Measurements from ENCODE around the gene NAT9.
A peak's percentile ranks its signal among the peaks of the same experiment; 100 is the strongest.

NAT9 gene

DNA sequence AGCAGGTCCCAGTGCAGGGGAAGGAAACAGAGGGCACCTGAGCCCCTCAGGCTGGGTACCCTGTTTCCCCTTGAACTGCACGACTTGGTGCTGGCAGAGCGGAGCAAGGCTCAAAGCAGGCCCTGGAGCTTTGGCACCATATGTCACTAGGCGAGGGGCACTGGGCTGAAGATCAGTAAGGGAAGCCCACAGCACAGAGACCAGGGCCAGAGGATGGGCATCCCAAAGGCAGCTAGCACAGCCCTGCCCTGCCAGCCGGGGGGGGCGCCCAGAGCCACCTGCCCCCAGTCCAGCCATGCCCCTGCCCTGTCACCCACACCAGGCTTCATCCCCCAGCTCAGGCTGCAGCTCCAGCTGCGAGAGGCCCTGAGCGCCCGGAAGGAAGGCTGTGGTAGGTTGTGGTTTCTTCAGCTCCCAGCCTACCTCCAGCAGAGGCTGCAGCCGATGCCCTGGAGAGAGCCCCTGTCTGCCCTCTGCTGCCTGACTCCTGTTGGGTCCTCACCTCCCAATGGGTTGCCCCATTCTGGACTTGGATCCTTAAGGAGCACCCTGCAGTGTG lies 16.8 kb downstream of the NAT9 start:
- no peak for DNase-seq

DNA sequence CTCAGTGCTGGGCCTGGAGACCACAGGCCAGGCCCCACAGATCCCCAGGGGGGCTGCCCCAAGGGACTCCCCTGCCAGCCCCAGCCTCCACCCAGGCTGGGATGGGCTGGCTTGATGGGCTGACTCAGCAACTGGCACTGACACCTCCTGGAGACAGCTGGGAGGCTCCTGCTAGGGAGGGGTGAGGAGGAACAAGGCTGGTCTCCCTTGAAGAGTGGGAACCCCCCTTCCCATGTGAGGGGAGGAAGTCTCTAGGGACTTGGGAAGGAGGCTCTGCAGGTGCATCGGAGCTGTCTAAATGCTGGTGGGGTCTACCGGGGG lies 17.3 kb downstream of the NAT9 start:
- DNase-seq = no peak

DNA sequence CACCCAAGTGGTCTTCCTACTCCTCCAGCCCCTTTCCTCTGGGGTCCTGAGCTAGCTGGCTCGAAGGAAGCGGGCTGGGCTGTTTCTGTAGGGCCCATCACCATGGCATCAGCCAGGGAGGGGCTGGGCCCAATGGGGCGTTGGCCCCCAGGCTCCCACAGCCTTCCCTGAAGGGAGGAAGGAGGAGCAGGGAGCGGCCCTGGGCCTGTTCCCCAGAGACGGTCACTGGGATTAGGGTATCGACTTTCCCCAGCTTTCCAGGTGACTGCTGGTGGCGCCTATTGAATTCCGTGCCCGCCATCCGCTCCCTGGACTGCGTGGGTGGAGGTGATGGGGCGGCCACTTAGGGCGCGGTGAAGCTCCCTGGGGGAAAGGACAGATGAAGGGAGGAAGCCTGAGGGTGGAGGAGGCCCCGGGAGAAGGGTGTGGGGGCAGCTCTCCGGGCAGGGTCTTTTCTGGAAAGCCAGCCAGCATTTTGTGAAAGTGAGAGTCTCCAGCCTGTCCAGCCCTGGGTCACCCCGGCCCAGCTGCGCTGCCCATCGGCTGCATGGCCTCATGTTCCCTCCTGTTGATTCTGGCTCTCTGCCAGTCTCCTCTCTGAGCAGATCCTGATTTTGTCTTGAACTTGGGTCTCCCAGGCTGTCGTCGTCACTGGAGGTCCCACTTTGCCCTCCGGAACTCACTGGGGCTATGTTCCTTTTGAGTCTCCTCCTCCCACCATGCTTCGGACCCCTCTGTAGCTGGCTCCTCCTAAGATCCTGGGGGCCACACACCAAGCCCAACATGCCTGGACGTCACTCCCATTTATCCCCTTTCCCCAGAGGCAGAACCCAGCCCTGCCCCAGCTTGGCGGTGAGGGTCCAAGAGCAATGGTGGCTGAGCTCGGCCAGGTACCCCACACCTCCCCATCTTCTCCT lies 18.0 kb downstream of the NAT9 start:
- DNase-seq = no peak

DNA sequence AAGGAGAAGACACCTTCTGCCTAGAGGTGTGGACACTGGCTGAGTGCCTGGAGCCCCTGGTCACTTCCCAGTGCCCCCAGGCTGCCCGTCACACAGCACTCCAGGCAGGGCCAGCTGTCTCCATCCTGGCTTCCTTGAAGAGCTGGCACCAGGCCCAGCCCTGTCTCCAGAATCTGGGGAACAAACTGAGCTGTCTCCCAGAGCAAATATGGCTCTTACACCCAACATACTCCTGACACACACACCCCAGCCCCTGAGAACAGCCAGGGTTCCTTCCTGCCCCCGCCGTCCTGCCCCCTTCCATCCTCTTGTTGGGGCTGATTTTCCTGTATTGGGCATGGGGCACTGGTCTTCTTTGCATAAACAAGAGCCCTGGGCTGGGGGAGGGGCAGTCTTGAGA lies 18.6 kb downstream of the NAT9 start:
- DNase-seq = no peak

DNA sequence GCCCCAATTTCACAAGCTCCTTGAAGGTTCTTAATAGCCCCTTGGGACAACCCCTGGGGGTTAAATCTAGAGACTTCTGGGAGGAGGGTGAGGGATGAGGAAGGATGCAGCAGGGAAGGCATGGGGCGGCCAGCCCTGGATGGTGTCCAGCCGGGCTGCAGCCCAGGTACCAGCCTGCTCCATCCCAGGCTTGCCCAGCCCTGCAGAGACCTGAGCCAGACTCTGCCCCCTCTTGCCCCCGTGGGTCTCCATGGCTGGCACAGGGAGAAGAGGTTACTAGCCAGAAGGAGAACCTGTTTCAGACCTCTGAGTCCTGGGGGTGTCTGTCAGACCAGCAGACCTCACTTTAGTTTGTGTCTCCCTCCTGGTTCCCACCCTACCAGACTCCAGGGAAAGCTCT lies 19.3 kb downstream of the NAT9 start:
- no peak for DNase-seq

DNA sequence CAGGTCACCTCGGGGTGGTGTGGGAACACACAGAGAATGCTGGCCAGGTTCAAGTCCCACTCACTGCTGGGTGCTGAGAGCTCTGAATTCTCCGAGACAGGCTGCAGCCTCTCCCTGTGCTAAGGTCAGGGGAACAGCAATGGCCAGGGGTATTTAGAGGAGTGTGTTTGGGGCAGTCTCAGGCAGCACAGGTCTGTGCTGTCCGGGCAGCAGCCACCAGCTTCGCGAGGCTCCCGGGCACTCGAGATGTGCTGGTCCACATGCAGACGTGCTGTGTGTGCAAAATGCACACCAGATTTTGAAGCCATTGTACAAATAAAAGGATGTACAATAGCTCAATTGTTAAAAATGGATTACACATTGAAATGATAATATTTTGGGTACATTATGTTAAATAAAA lies 20.6 kb downstream of the NAT9 start:
- DNase-seq = no peak

DNA sequence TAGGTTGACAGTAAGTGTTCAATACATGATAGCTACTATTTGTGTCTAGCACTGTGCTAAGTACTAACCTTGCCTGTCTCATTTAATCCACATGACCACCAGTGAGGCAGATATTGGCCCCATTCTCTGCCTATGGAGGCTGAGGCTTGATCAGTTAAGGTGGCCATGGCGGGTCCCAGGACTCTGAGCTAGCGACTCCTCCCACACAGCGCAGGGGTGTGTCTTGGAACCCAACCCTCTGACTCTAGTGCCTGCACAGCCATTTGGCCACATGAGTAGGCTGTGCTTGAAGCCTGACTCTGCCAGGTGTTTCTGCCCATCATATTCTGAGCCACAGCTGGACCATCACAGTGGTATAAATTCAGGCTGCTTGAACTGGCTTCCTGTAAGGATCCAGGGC lies 21.3 kb downstream of the NAT9 start:
- DNase-seq = no peak

DNA sequence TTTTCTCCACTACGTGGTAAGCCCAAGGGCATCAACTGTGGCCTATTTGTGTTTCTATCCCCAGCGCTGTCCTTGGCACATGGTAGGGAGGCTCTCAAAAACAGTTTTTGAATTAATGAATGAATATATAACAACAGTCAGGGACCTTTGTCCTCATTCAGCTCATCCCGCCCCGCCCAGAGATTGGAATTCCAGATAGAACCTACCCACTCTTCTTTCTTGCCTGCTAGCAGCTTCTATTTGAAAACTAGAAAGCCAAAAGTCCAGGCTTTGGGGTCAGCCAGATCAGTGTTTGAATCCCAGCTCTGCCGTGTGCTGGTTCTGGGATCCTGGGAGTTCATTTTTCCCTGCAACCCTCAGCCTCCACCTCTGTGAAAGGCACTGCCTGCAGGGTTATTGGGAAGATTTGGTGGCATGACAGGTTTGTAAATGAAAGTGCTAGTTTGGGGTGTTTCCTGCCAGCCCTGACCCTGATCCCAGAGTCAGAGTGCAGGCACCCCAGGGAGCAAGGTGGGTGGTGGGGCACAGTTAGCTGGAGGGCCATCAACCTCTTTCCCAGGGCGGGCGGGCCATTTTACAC lies 23.2 kb downstream of the NAT9 start:
- no peak for DNase-seq

DNA sequence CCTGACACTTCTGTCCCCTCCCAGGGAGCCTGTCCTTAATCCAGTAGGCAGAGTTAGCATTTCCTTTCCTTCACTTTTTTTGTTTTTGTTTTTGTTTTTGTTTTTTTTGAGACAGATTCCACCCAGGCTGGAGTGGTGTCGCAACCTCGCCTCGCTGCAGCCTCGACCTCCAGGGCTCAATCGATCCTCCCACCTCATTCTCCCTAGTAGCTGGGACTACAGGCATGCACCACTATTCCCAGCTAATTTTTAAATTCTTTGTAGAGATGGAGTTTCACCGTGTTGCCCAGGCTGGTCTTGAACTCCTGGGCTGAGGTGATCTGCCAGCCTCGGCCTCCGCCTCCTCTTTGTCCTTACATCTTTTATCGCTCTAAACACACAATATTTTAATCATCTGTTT lies 23.7 kb downstream of the NAT9 start:
- DNase-seq = no peak

DNA sequence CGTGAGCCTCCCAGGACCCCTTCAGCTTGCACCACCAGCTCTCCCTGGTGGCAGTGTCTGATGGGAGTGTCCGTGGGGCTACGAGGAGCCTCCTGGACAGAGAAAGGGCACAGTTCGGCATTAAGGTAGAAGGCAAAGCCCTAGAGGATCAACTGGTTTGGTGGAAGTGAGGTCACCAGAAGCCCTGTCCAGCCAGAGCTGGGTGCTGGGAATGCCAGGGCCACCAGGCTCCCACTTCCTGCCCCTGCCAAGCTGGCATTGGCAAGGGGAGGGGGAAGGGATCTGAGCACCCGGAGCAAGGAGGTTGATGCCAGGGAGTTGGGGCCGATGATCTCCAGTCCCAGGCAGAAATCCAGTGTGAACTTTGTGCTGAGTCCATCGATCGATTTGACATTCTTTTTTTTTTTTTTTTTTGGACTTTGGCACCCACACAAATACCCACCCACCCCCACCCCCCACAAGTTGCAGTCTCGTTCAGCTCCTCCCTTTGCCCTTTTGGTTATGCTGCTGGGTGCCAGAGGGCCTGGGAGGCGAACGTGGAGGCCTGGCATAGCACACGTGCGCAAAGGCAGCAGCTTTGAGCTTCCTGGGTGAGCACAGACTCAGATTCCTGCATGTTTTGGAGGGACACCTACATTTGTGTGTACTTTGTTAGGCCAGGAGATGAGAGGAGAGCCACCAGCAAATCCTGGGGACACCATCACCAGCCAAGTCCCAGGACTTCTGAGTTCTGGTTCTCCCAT lies 25.6 kb downstream of the NAT9 start:
- no peak for DNase-seq

DNA sequence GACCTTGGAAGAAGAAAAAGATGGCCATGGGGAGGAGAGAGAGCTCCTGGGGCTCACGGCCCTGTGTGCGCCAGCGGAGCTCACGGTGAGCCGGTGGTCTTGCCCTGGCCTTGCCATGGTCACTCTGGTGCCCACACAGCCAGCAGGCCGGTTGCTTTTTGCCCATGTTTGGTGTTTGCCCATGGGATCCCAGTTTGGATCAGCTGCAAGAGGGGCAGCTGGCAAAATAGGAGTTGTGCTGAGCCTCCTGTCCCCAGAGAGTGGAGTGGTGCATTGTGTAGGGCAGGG lies 26.2 kb downstream of the NAT9 start:
- DNase-seq = no peak

DNA sequence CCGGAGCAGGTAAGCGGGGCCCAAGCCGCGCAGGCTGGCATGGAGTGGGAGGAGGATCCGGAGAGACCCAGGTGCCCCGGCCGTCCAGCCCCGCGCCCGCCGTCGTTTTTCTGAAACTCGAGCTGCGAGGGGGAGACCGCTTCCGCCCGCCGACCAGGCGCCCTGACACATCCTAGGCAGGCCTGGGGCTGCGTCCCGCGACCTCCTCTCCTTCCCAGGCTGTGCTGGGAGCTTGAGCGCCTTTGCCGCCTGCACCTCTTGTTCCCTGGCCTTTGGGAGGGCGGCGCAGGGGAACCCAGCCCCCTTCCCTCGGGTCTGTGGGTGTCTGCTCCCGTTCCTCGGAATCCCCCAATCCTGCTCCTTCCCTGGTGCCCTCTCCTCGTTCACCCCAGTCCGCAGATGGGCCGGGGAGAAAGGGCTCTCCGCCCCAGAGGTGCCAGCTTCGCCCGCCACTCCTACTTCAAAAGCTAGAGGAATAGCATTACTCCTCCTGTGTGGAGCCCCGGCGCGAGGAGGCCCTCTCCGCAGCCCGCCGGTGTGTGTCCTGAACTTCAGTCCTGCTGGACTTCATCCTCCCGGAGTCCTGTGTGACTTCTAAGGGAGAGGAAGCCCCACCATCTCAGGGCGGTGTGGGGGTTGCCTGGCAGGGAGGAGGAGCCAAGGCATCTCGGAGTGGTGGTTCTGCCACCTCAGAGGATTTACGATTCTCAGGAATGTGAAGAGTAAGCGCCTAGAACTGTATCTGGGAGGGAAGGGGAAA lies 26.7 kb downstream of the NAT9 start:
- DNase-seq = no peak

DNA sequence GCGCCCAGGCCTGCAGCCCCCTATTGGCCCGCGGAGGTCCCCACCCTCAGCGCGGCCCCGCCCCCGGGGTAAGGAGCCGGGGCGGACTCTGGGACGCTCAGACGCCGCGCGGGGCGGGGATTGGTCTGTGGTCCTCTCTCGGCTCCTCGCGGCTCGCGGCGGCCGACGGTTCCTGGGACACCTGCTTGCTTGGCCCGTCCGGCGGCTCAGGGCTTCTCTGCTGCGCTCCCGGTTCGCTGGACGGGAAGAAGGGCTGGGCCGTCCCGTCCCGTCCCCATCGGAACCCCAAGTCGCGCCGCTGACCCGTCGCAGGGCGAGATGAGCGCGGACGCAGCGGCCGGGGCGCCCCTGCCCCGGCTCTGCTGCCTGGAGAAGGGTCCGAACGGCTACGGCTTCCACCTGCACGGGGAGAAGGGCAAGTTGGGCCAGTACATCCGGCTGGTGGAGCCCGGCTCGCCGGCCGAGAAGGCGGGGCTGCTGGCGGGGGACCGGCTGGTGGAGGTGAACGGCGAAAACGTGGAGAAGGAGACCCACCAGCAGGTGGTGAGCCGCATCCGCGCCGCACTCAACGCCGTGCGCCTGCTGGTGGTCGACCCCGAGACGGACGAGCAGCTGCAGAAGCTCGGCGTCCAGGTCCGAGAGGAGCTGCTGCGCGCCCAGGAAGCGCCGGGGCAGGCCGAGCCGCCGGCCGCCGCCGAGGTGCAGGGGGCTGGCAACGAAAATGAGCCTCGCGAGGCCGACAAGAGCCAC lies 27.4 kb downstream of the NAT9 start, which contains the start of gene NHERF1:
Gene NHERF1 (plus strand): TSS at position 100 of the 750 bp plus-strand sequence. CDS start 219 bp downstream, at position 319.
- DNase-seq = peak; percentile 89

DNA sequence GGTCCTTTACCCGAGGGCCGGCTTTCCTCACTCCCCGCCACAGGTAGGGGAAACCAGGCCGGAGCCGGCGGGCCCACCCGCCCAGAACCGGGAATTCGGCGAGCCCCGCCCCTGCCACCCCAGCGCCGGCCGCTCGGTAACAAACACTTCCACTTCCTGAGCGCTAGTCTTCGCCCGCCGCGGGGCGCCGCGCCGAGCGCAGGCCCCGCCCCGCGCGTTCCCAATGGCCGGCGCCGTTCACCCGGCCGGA lies 27.9 kb downstream of the NAT9 start:
- no peak for DNase-seq

DNA sequence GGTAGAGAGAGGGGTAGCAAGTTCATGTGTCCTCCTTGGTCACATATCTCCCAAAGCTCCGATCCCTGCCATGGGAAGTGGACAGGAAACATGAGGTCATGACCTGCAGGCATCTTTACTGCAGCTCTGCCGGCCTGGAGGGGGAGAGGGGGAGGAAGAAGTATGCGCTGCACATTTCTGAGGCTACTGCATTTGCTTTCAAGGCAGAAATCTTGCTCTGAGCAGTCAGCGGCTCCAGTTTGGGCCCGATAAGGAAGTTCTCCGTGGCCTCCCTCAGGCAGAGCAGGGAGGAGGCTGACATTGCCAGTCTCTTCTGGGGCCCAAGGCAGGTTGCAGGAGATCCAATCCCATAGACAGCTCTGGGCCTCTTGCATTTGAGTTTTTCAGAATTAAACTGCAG lies 29.2 kb downstream of the NAT9 start:
- DNase-seq = no peak

DNA sequence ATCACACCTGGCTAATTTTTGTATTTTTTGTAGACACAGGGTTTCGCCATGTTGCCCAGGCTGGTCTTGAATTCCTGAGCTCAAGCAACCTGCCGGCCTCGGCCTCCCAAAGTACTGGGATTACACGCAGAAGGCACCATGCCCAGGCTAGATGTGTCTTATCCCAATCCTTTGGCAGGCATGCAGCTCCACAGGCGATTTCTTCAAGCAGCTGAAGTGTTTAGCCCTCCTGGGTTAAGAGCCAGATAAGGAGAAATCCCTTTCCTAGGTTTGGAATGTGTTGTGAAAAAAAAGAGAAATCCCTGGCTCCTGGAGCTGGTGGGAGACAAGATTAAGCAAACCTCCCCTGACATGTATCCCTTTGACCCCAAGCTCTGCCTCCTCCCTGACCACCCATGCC lies 29.8 kb downstream of the NAT9 start:
- DNase-seq = no peak

DNA sequence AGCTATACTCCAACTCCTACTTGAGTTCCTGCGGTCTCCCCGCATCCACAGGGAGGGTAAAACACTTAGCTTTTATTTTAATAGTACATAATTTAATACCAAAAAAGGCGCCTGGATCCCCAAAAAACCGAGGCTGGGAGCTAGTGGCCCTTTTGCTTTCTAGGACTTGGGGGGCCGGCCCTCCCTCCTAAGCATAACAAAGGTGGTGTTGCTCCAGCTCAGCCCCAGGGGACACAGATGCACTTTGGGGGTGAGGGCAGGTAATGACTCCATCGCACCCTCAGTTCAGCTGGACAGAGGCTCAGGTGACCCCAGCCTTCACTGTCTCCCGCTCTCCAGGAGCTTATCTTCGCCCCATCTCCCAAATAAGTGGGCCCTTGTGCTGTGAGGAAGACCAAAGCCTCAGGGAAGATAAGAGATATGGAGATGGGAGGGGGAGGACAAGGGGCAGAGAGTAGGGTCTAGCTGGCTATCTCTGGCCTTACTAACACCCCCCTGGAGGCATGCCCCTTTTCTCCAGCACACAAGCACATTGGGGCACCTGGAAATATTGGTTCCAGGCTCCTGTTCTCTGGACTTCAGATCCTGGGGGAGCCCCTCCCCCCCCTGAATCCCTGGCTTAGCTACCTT lies 30.5 kb downstream of the NAT9 start:
- no peak for DNase-seq

DNA sequence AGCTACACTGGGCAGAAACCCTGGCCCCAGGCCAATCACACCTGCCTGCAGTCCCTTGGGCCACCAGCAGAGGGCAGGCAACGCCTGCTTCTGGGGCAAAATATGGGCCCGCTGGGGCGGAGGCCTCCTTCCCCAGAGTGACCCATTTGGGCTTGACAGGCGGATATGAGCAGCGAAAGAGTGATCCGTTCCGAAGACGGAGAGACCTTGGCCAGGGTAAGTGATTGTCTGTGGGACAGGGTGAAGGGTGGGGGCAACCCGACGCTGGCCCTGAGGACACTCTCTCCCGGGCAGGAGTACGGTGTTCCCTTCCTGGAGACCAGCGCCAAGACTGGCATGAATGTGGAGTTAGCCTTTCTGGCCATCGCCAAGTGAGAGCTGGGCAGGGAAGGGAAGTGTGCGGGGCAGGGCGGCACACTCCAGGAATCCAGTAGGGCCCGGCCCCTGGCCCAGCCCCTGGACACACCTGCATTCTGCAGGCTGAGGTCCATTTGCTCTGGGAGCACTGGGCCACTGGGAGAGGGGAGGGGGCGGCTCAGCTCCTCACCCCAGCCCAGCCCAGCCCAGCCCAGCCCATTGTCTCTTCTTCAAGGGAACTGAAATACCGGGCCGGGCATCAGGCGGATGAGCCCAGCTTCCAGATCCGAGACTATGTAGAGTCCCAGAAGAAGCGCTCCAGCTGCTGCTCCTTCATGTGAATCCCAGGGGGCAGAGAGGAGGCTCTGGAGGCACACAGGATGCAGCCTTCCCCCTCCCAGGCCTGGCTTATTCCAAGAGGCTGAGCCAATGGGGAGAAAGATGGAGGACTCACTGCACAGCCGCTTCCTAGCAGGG lies 31.2 kb downstream of the NAT9 start:
- DNase-seq = peak; percentile 32

DNA sequence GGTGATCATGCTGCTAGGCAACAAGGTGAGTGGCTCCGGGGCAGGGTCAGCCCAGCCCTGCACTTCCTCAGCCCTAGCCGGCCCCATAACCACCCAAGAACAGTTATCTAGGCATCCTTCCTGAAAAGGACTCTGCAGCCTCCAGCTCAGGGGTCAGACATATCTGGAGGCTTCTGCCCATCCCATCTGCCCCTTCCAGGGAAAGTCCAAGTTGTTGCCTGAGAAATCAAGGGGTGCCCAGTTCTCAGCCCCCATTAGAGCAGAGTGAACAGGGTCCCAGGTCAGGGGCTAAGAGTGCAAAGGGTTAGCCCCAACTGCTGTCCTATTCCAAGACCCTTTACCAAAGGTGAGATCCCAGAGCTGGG lies 31.8 kb downstream of the NAT9 start:
- DNase-seq = no peak

DNA sequence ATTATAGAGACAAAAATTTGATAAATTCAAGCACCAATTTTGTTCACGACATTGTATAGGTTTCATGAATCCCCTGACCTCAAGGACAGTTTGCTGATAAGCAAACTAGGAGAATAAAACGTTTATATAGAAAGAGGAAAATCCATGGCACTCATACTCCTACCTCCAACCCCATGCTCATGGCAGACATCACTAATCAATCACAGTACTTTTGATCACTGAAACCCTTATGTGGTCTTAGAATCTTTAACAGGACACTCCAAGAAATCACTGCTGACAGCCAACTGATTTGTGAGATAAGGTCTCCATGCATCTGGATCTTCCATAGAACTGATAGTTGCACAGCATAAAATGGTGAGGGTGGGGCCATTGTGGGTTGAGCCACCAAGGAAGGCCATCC lies 32.4 kb downstream of the NAT9 start:
- DNase-seq = no peak

DNA sequence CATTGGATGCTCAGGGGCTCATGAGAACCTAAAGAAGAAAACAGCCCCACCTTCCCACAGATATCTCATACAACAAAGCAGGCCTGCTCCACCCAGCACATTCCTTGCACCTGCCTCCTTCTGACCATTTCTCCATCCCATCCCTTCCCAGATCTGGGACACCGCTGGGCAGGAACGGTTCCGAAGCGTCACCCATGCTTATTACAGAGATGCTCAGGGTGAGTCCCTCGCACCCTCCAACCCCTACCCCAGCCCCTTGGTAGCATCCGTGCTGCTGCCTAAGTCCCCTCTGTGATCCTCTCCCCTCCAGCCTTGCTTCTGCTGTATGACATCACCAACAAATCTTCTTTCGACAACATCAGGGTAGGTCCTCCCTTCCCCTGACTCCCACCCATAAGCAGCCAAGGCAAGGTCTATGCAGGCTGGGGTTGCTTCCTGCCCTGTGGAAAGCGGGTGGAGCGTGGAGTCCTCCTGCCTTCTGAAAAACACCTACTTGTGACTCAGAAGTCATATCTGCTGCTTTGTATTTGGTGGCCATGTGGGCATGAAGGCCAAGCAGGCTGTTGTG lies 33.1 kb downstream of the NAT9 start:
- DNase-seq = no peak
